Ascending aorta (tissue), 2 donors: ENCODE data around the gene APOO. TPM values are rescaled to one million over a fixed set of nuclear protein-coding genes. Genes with fewer than 3 reads are reported as not detected.

ENCODE experiments used
- DNase-seq, 2 donors: peaks; one replicate each; pipeline ENCODE4 v3.0.0-alpha.2; 2019; ENCODE audit warnings: low spot score in 2 of 2
- H3K27ac ChIP-seq, 2 donors: fragments of 200-600 bp; sonication (generic); one replicate each; pipeline ENCODE4 v1.5.1; 2016 to 2017; ENCODE audit warnings: mild to moderate bottlenecking in 1 of 2
- H3K27me3 ChIP-seq: fragments of 200-600 bp; sonication (generic); one replicate; pipeline ENCODE4 v1.5.1; 2017
- H3K36me3 ChIP-seq, 2 donors: fragments of 200-600 bp; sonication (generic); one replicate each; pipeline ENCODE4 v1.5.1; 2016
- H3K4me1 ChIP-seq, 2 donors: fragments of 200-600 bp; sonication (generic); one replicate each; pipeline ENCODE4 v1.5.1; 2016 to 2017; ENCODE audit warnings: mild to moderate bottlenecking in 1 of 2
- H3K4me3 ChIP-seq, 2 donors: fragments of 200-600 bp; sonication (generic); one replicate each; pipeline ENCODE4 v1.5.1; 2016 to 2017; ENCODE audit warnings: mild to moderate bottlenecking in 1 of 2
- H3K9me3 ChIP-seq, 2 donors: fragments of 200-600 bp; sonication (generic); one replicate each; pipeline ENCODE4 v1.5.1; 2016
- intact Hi-C: fragments of 100-400 bp; cut with DNase I; formaldehyde crosslinking; loops from one replicate; pipeline ENCODE4 v1.15.1; 2023
- total RNA-seq: library from RNA; depleted of rRNA; stranded (reverse); fragments of >200 nt; gene quantifications from one replicate; pipeline ENCODE4 v1.1.0, GENCODE V29; 2016
- TF ChIP-seq, protein P1 (sequence below), 3 experiments: fragments of 200-600 bp in 2 of 3; fragments of 450-650 bp in 1 of 3; sonication (generic) in 2 of 3; IDR thresholded peaks; one replicate each; pipeline ENCODE4 v1.5.1; 2016 to 2019; ENCODE audit warnings: antibody characterized with exemption in 3 of 3, mild to moderate bottlenecking in 1 of 3, moderate library complexity in 1 of 3

The APOO gene
- total RNA-seq, 1 donor from 2014 or later, result not detected

GRCh38 chrX:23845351-23845817 lies 62.4 kb downstream of the APOO start:
- intact Hi-C loops, result no loop called here
- Histone ChIP-seq H3K9me3 (no peaks in the 10 kb centered on the region), H3K4me1 (no peaks in the 10 kb centered on the region), H3K27me3 (no peaks in the 10 kb centered on the region), H3K36me3 (no peaks in the 10 kb centered on the region), H3K4me3 (no peak overlapping the region), H3K27ac (no peak overlapping the region)
- no peak for DNase-seq
- TF ChIP-seq, protein P1, sequence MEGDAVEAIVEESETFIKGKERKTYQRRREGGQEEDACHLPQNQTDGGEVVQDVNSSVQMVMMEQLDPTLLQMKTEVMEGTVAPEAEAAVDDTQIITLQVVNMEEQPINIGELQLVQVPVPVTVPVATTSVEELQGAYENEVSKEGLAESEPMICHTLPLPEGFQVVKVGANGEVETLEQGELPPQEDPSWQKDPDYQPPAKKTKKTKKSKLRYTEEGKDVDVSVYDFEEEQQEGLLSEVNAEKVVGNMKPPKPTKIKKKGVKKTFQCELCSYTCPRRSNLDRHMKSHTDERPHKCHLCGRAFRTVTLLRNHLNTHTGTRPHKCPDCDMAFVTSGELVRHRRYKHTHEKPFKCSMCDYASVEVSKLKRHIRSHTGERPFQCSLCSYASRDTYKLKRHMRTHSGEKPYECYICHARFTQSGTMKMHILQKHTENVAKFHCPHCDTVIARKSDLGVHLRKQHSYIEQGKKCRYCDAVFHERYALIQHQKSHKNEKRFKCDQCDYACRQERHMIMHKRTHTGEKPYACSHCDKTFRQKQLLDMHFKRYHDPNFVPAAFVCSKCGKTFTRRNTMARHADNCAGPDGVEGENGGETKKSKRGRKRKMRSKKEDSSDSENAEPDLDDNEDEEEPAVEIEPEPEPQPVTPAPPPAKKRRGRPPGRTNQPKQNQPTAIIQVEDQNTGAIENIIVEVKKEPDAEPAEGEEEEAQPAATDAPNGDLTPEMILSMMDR (IDR thresholded peaks at IDR 0.05), result no peak

DNA sequence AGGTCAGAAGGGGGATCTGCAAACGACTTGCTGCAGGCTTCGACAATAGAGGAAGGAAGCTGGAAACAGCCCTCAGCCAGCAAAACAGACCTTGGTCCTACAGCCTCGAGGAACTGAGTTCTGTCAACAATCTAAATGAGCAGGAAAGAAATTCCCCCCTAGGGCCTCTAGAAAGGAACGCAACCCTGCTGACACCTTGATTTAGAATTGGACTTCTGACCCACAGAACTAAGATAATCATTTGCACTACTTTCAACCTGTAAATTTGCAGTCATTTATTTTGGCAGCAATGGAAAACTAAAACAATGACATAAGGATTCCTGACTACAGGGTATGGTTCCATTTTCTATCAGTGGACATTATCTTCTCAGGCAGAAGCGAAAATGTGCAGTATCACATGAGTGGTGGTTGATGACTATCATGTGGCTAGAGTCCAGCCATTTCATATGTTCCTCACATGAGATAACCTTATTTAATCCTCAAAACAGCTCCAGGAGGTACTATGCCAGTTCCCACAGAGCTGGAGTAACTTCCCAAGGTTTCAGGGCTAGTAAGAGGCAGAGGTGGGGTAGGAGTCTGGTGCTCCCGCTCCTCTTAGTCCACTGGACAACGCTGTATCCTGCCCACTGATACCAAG lies 63.1 kb downstream of the APOO start:
- TF ChIP-seq, protein P1 (IDR thresholded peaks at IDR 0.05), result no peak
- Histone ChIP-seq H3K4me1 (no peaks in the 10 kb centered on the region), H3K36me3 (no peaks in the 10 kb centered on the region), H3K27ac (no peak overlapping the region), H3K9me3 (no peaks in the 10 kb centered on the region), H3K27me3 (no peaks in the 10 kb centered on the region), H3K4me3 (no peak overlapping the region)
- no peak for DNase-seq
- intact Hi-C loops, result loop anchor here (5.0 kb wide), 1 partner anchor 43 kb away; no protein-coding TSS in a partner anchor

GRCh38 chrX:23841847-23842522 lies 65.8 kb downstream of the APOO start:
- TF ChIP-seq, protein P1 (IDR thresholded peaks at IDR 0.05), result no peak
- Histone ChIP-seq H3K4me1 (no peaks in the 10 kb centered on the region), H3K9me3 (no peaks in the 10 kb centered on the region), H3K4me3 (no peak overlapping the region), H3K36me3 (no peaks in the 10 kb centered on the region), H3K27me3 (no peaks in the 10 kb centered on the region), H3K27ac (no peak overlapping the region)
- no peak for DNase-seq
- intact Hi-C loops, result loop anchor here (5.0 kb wide), 1 partner anchor 45 kb away; no protein-coding TSS in a partner anchor

- no peak overlapping the region for H3K27ac ChIP-seq
- intact Hi-C loops, result loop anchor here (5.0 kb wide), 1 partner anchor 47 kb away; no protein-coding TSS in a partner anchor
- DNase-seq, result no peak
- H3K36me3 ChIP-seq, result no peaks in the 10 kb centered on the region
- no peaks in the 10 kb centered on the region for H3K9me3 ChIP-seq
- no peak overlapping the region for H3K4me3 ChIP-seq
- H3K4me1 ChIP-seq, result no peaks in the 10 kb centered on the region
- no peaks in the 10 kb centered on the region for H3K27me3 ChIP-seq
- TF ChIP-seq, protein P1 (IDR thresholded peaks at IDR 0.05), result no peak
These were observed 67.1 kb downstream of the APOO start for GRCh38 chrX:23840674-23841073.

GRCh38 chrX:23838953-23839352 lies 68.8 kb downstream of the APOO start:
- no peak overlapping the region for H3K4me3 ChIP-seq
- no peaks in the 10 kb centered on the region for H3K4me1 ChIP-seq
- TF ChIP-seq, protein P1 (IDR thresholded peaks at IDR 0.05), result no peak
- H3K36me3 ChIP-seq, result no peaks in the 10 kb centered on the region
- H3K27ac ChIP-seq, result no peak overlapping the region
- DNase-seq, result no peak
- no peaks in the 10 kb centered on the region for H3K9me3 ChIP-seq
- intact Hi-C loops, result no loop called here
- no peaks in the 10 kb centered on the region for H3K27me3 ChIP-seq
